ENCODE measurements around the gene CSF3R. TPM values are rescaled to one million over a fixed set of nuclear protein-coding genes. Genes with fewer than 3 reads are reported as not detected.

The CSF3R gene
- total RNA-seq, 2 donors from 2014 or later: 3.9 to 17.0 TPM

- no peaks in the 10 kb centered on the region for H3K36me3 ChIP-seq
- H3K4me3 ChIP-seq: no peak overlapping the region
- WGBS: 69% methylated on average over 7 of the region's 7 CpGs
- no peaks in the 10 kb centered on the region for H3K9me3 ChIP-seq
- peaks cover 7% of the 10 kb centered on the region for H3K27me3 ChIP-seq (replicated peaks; ENCODE audit: insufficient read depth)
- H3K4me1 ChIP-seq (replicated peaks): no peaks in the 10 kb centered on the region
- no peak for DNase-seq (ENCODE audit: low spot score)
- intact Hi-C loops (cut with DNase I): no loop called here
- TF ChIP-seq POLR2A (IDR thresholded peaks at IDR 0.05): no peak
- no peak for TF ChIP-seq POLR2AphosphoS5 (IDR thresholded peaks at IDR 0.05)
- no peak for TF ChIP-seq CTCF (IDR thresholded peaks at IDR 0.05)
- no peak overlapping the region for H3K27ac ChIP-seq
Measured at GRCh38 chr1:36528361-36529349, 45.9 kb upstream of the CSF3R start.

GRCh38 chr1:36525166-36525565 lies 42.5 kb upstream of the CSF3R start:
- H3K36me3 ChIP-seq: no peaks in the 10 kb centered on the region
- H3K27ac ChIP-seq: no peak overlapping the region
- no peak overlapping the region for H3K4me3 ChIP-seq
- intact Hi-C loops (cut with DNase I): no loop called here
- 89% methylated on average over 10 of the region's 10 CpGs for WGBS
- H3K4me1 ChIP-seq (replicated peaks): no peaks in the 10 kb centered on the region
- H3K9me3 ChIP-seq: no peaks in the 10 kb centered on the region
- peaks cover 7% of the 10 kb centered on the region for H3K27me3 ChIP-seq (replicated peaks; ENCODE audit: insufficient read depth)
- DNase-seq (ENCODE audit: low spot score): no peak
- TF ChIP-seq CTCF (IDR thresholded peaks at IDR 0.05): no peak
- TF ChIP-seq POLR2AphosphoS5 (IDR thresholded peaks at IDR 0.05): no peak
- no peak for TF ChIP-seq POLR2A (IDR thresholded peaks at IDR 0.05)

GRCh38 chr1:36524359-36525062 lies 41.8 kb upstream of the CSF3R start:
- no peak for DNase-seq (ENCODE audit: low spot score)

GRCh38 chr1:36523850-36524249 lies 41.1 kb upstream of the CSF3R start:
- no peak for TF ChIP-seq POLR2AphosphoS5 (IDR thresholded peaks at IDR 0.05)
- no peak for TF ChIP-seq POLR2A (IDR thresholded peaks at IDR 0.05)
- no peak for TF ChIP-seq CTCF (IDR thresholded peaks at IDR 0.05)
- Histone ChIP-seq H3K27ac (no peak overlapping the region), H3K36me3 (no peaks in the 10 kb centered on the region), H3K27me3 (replicated peaks; ENCODE audit: insufficient read depth) (peaks cover 5% of the 10 kb centered on the region), H3K4me3 (no peak overlapping the region), H3K9me3 (no peaks in the 10 kb centered on the region), H3K4me1 (replicated peaks) (no peaks in the 10 kb centered on the region)
- intact Hi-C loops (cut with DNase I): no loop called here
- WGBS: 64% methylated on average over 16 of the region's 16 CpGs
- DNase-seq (ENCODE audit: low spot score): no peak

More at GRCh38 chr1:36524359-36525062, 41.8 kb upstream of the CSF3R start:
- TF ChIP-seq POLR2A (IDR thresholded peaks at IDR 0.05) (no peak), CTCF (IDR thresholded peaks at IDR 0.05) (no peak), POLR2AphosphoS5 (IDR thresholded peaks at IDR 0.05) (no peak)
- 82% methylated on average over 16 of the region's 16 CpGs for whole genome bisulfite sequencing
- Histone ChIP-seq H3K27ac (no peak overlapping the region), H3K27me3 (replicated peaks; ENCODE audit: insufficient read depth) (peaks cover 5% of the 10 kb centered on the region), H3K36me3 (no peaks in the 10 kb centered on the region), H3K4me3 (no peak overlapping the region), H3K9me3 (no peaks in the 10 kb centered on the region), H3K4me1 (replicated peaks) (no peaks in the 10 kb centered on the region)
- intact Hi-C loops (cut with DNase I): no loop called here

All from prostate gland (tissue), 2 donors.